Activated CD4-positive, alpha-beta T cell treated with anti-CD3 and anti-CD28 coated beads, Interleukin-2, Interleukin-6, amounts not matched to agents 100 ng/mL and 50 ng/mL, durations not matched to agents 16 hours and 8 hours (primary cell): ENCODE measurements around the gene C16orf95.
A peak's percentile ranks its signal among the peaks of the same experiment; 100 is the strongest.

Experiments
- DNase-seq: peaks from one replicate; pipeline ENCODE4 v3.0.0-alpha.2; 2020

The C16orf95 gene

GRCh38 chr16:87311387-87311786 is 5.8 kb downstream of the C16orf95 start:
- no peak for DNase-seq

DNA sequence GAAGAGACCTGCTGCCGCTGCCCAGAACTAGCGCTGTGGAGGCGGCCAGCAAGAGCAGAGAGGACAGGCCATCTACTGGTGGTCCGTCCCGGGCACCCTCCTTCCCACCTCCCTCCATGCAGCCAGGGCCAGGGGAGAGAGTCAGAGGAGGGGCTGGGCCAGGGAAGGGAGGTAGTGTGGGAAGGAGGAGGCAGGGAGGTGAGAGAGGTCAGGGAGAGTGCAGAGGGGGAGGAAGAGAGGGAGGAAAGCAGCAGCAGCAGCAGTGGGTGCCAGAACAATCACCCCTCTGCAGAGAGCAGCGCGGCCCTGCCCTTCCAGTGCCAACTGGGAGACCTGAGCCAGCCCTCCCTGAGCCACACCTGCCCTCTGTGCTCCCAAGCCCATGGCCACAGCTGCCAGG is 6.6 kb downstream of the C16orf95 start:
- DNase-seq = no peak

- DNase-seq = no peak
Measured at GRCh38 chr16:87309620-87310525, 7.3 kb downstream of the C16orf95 start.

DNA sequence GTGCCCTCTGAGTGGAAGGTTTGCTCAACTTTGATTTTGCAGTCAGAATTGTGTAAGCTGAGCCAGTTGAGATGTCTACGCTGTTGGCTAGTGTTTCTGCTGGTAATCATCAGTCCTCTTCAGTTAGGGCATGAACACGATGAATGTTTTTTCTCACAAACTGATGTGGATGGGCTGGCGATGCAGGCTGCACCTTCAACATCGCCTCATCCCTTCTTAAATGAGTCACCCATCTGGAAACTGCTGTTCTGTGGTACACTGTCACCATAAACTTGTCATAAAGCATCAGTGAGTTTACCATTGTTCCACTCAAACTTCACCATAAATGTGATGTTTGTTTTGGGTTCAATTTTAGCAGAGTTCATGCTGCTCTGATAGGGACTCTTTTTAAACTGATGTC is 8.4 kb downstream of the C16orf95 start:
- DNase-seq = peak; percentile 84

DNA sequence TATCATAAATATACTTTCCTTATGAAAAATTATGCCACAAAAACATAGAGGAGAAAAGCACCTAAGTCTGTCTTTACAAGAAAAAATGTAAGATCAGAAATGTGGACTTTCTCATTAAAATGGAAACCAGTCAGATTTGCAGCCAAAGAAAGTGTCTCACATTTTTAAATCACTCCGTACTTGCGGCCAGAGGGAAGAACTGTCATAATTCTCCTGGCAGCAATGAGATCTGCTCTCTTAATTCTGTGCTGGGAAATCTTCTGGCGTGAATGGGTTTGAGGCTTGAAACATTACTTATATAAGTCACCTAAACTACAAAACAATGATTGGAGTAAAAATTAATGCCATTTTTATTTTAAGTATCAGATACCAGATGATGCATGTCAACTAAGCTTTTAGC is 10.7 kb downstream of the C16orf95 start:
- DNase-seq = no peak

DNA sequence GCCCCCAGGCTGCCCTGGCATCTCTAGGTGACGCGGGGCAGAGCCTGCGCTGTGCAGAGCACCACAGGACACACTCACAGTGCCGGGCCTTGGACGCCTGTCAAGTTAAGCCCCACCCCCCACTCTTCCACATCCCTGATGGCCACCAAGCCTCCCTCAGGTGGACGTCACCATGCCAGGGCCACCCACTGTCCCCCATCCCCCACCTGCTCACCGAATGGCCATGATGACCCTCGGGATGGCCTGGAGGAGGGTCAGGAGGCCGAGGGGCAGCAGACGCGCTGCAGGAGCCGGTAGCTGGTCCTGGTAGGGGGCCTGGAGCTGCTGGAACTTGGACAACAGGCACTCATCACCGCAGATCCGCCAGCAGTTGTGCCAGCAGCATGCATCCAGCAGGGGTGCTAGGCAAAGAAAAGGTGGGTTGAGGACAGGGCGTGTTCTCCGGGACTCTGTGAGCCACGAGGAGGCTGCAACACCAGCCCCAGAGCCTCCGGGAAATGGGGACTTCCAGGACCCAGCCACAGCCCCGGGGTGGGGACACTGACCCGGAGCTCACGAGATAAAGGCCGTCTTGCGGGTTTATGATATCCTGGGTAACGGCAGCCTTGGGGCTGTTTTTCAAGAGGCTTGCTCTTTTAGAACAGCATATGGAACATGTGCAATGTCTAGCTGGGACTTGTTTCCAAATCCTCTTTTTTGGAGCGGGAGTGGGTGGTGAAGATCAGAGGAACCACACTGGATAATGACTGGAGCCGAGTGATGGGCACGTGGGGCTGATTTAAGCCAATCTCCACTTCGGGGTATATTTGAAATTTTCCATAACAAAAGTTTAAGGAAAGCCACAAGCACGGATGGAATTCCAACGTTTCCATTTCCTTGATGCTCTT is 11.4 kb downstream of the C16orf95 start:
- DNase-seq = no peak

DNA sequence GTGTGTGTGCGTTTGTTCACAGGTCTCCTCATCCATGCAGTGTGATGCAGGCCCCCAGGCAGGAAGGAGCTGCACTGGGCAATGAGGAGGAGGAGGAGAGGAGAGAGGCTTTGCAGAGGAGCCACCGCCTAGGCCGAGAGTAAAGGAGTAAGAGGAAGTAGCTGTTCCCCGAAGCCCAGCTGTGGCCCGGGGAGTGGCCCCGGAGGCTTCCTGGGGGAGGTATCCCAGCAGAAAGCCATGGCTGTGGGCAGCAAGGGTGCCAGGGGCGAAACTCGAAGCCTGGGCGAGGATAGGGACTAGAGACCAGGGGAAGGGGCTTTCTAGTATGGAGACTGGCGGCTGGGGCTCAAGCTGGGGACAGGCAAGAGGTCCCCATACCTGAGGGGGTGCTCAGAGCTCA is 12.2 kb downstream of the C16orf95 start:
- DNase-seq = no peak

DNA sequence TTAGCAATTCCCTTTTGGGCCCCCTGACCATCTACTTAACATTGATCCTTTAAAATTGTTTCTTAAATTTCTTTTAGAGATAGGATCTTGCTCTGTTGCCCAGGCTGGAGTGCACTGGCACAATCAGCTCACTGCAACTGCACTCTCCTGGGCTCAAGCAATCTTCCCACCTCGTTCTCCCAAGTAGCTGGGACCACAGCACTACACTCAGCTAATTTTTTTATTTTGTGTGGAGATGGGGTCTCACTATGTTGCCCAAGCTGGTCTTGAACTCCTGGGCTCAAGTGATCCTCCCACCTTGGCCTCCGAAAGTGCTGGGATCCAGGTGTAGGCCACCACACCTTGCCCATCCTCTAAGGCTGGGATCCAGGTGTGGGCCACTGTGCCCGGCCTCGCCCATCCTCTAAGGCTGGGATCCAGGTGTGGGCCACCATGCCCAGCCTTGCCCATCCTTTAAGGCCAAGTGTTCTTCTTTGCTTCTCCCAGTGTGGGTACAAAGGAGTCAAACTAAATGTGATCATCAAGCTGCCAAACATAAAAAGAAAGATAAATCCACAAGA is 13.2 kb downstream of the C16orf95 start:
- DNase-seq = no peak

- peak; percentile 57 for DNase-seq
Measured at GRCh38 chr16:87303431-87303930, 13.7 kb downstream of the C16orf95 start.

- DNase-seq = no peak
Measured at GRCh38 chr16:87298857-87299465, 18.2 kb downstream of the C16orf95 start.

DNA sequence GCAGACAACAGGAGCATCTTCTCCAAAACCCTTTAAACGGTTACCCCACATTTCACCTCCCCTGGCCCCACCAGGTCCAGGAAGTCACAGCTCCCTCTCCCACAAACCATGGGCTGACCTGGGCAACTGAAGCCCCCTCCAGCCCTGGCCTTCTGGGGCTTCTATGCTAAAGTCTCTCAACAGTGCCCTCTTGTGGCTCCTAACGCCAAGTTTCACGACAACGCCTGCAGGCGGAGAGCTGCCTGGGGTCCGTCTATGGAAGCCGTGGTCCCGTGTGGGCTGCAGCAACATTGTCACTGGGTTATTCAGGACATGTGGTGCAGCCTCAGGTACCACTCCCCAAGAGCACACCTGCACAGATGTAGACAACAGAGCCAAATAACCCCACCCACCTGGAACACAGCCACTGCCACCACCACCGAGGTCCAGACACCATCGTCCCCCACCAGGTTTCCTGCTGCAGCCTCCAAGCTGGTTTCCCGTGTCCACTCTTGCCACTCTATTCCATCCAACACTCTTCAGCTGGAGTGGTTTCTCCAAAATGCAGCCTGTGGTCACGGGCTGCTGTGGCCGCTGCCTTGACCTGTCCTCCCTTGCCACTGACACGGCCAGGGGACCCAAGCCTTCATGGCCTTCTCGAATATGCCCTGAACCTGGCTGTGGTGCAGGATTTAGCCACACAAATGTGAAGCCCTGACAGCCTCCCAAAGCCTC is 19.1 kb downstream of the C16orf95 start:
- peak; percentile 57 for DNase-seq

- DNase-seq = no peak
Measured at GRCh38 chr16:87297407-87297806, 19.8 kb downstream of the C16orf95 start.

- DNase-seq = no peak
Measured at GRCh38 chr16:87295661-87296531, 21.3 kb downstream of the C16orf95 start.

GRCh38 chr16:87295259-87295658 is 21.9 kb downstream of the C16orf95 start:
- peak; percentile 27 for DNase-seq

GRCh38 chr16:87293990-87294389 is 23.2 kb downstream of the C16orf95 start:
- no peak for DNase-seq

GRCh38 chr16:87291944-87292343 is 25.2 kb downstream of the C16orf95 start:
- DNase-seq = no peak

- no peak for DNase-seq
Measured at GRCh38 chr16:87288753-87289362, 28.3 kb downstream of the C16orf95 start.

GRCh38 chr16:87286839-87287626 is 30.2 kb downstream of the C16orf95 start:
- DNase-seq = no peak

DNA sequence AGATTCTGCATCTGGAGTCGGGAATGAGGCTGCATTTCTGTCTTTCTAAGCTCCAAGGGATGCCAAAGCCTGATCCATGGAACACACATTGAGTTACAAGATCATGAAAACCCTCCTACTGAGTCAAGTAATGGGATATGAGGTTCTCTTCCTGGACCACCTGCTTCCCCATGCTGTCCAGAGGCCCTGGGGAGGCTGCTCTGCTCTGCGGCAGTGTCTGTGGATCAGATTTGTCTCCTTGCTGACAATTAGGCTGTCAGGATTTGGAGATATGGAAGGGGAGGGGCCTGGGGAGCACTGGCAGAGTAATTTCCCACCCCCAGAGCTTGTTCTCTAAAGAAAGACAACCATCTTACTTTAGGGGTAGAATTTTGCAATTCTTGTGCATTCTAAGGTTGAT is 33.0 kb downstream of the C16orf95 start:
- DNase-seq = no peak
